ENCODE measurements around the gene CREM.

DNA sequence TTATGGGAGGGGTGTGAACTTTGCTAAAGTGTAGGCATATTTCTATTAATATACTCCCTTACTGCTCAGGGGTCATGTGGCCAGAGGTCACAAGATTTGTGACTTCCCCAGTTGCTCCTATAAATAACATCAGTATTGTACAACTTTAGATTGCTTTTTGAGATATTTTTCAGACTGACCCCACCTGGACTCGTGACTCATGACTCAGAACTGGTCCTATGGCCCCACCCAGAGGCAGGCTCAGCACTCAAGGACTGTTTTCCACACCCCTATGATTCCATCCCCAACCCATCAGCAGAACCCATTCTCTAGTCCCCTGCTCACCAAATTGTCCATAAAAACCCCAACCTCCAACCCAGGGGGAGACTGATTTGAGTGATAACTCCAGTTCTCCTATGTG lies 33.8 kb upstream of the CREM start:
- TF ChIP-seq YY1 (IDR thresholded peaks at IDR 0.05; ENCODE audit: insufficient read depth, insufficient read length) (no peak), ZNF274 (IDR thresholded peaks at IDR 0.05; ENCODE audit: low read depth, low read length) (no peak), SUZ12 (IDR thresholded peaks at IDR 0.05; ENCODE audit: extremely low read depth, insufficient read depth, insufficient read length) (no peak)

Data from NT2/D1 (cell line).